Spleen (tissue), 7 donors: Measurements from ENCODE around the gene TUSC1.

Source experiments
- POLR2A ChIP-seq, 3 donors: fragments of 450-650 bp; IDR thresholded peaks; one replicate each; pipeline ENCODE4 v1.5.1; 2017; ENCODE audit warnings: antibody characterized with exemption in 3 of 3, mild to moderate bottlenecking in 1 of 3
- POLR2AphosphoS5 ChIP-seq, 3 donors: sonication (generic); formaldehyde crosslinking; IDR thresholded peaks; one replicate each; pipeline ENCODE4 v1.5.1; 2017; ENCODE audit warnings: antibody characterized with exemption in 3 of 3
- TF ChIP-seq, protein P1 (sequence below), 11 experiments: fragments of 200-600 bp in 7 of 11; fragments of 450-650 bp in 4 of 11; sonication (generic) in 4 of 11; IDR thresholded peaks in 8 of 11; conservative IDR thresholded peaks in 3 of 11; 1 replicate in 7 of 11; 2 replicates in 4 of 11; pipeline versions ENCODE4 v1.4.0 to v1.8.0; 2016 to 2021; ENCODE audit warnings: antibody characterized with exemption in 11 of 11, inconsistent platforms in 4 of 11, mild to moderate bottlenecking in 1 of 11
- donor health status: DM: no; HTN: no; CAD: no; lungs with moderate emphysema.
- donor health status: DM: no; HTN: no; CAD: no.
- donor health status: DM: no; HTN: no; CAD: no.

DNA sequence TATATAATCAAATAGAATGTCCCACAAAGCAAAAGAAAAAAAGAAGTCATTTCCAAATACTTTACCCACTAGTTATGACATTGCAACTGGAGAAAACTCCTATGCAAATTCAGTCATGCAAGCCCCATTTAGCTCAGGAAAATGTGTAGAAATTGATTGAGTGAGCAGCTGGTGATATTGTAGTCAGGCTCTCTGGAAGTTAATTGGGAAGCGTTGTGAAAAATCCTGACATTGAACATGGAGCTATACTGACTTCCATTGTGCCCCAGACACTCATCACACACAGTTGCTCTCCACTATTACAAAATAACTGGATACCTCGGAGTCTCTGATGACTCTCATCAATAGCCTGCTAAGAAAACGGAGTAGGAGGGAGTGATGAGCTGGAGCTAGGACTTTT is 49.0 kb downstream of the TUSC1 start:
- TF ChIP-seq POLR2AphosphoS5 (IDR thresholded peaks at IDR 0.05) (no peak), POLR2A (IDR thresholded peaks at IDR 0.05) (no peak)
- TF ChIP-seq, protein P1, sequence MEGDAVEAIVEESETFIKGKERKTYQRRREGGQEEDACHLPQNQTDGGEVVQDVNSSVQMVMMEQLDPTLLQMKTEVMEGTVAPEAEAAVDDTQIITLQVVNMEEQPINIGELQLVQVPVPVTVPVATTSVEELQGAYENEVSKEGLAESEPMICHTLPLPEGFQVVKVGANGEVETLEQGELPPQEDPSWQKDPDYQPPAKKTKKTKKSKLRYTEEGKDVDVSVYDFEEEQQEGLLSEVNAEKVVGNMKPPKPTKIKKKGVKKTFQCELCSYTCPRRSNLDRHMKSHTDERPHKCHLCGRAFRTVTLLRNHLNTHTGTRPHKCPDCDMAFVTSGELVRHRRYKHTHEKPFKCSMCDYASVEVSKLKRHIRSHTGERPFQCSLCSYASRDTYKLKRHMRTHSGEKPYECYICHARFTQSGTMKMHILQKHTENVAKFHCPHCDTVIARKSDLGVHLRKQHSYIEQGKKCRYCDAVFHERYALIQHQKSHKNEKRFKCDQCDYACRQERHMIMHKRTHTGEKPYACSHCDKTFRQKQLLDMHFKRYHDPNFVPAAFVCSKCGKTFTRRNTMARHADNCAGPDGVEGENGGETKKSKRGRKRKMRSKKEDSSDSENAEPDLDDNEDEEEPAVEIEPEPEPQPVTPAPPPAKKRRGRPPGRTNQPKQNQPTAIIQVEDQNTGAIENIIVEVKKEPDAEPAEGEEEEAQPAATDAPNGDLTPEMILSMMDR (IDR thresholded peaks at IDR 0.05 in 8 of 11, conservative IDR thresholded peaks at IDR 0.05 in 3 of 11): no peak
